ENCODE data around the gene FAM227A.
"Not testable (repeated sequence)": the region's sequence is repeated elsewhere in the genome, so short reads cannot be mapped to it uniquely, and the experiment has no call there.

Gene FAM227A

GRCh38 chr22:38629108-38629507, 27.1 kb downstream of the FAM227A start:
- Histone ChIP-seq H3K9me3 (ENCODE audit: control insufficient read depth, insufficient read depth, low read length) (no peaks in the 10 kb centered on the region), H3K36me3 (ENCODE audit: control insufficient read depth, insufficient read depth, low read length) (peaks cover 5% of the 10 kb centered on the region), H3K4me3 (ENCODE audit: low read depth, low read length) (no peak overlapping the region)

GRCh38 chr22:38628444-38628843, 27.7 kb downstream of the FAM227A start:
- H3K9ac ChIP-seq (ENCODE audit: low read depth, low read length), result no peak overlapping the region

More at GRCh38 chr22:38629108-38629507, 27.1 kb downstream of the FAM227A start:
- Histone ChIP-seq H3K27me3 (ENCODE audit: control insufficient read depth, insufficient read depth, low read length) (no peaks in the 10 kb centered on the region), H3K4me1 (ENCODE audit: control insufficient read depth, insufficient read depth, low read length) (no peaks in the 10 kb centered on the region), H3K27ac (ENCODE audit: low read depth, low read length) (no peak overlapping the region), H3K9ac (ENCODE audit: low read depth, low read length) (no peak overlapping the region)

GRCh38 chr22:38623351-38623750, 32.8 kb downstream of the FAM227A start:
- Histone ChIP-seq H3K9me3 (ENCODE audit: control insufficient read depth, insufficient read depth, low read length) (peaks cover 4% of the 10 kb centered on the region; the same call in 1 of the 2 replicates), H3K9ac (ENCODE audit: low read depth, low read length) (no peak overlapping the region), H3K27ac (ENCODE audit: low read depth, low read length) (no peak overlapping the region), H3K4me3 (ENCODE audit: low read depth, low read length) (no peak overlapping the region), H3K36me3 (ENCODE audit: control insufficient read depth, insufficient read depth, low read length) (peaks cover 7% of the 10 kb centered on the region), H3K27me3 (ENCODE audit: control insufficient read depth, insufficient read depth, low read length) (no peaks in the 10 kb centered on the region), H3K4me1 (ENCODE audit: control insufficient read depth, insufficient read depth, low read length) (no peaks in the 10 kb centered on the region; the same call in 1 of the 2 replicates)

More at GRCh38 chr22:38628444-38628843, 27.7 kb downstream of the FAM227A start:
- Histone ChIP-seq H3K36me3 (ENCODE audit: control insufficient read depth, insufficient read depth, low read length) (peaks cover 5% of the 10 kb centered on the region; the same call in 1 of the 2 replicates), H3K27ac (ENCODE audit: low read depth, low read length) (no peak overlapping the region), H3K4me1 (ENCODE audit: control insufficient read depth, insufficient read depth, low read length) (no peaks in the 10 kb centered on the region), H3K9me3 (ENCODE audit: control insufficient read depth, insufficient read depth, low read length) (no peaks in the 10 kb centered on the region), H3K27me3 (ENCODE audit: control insufficient read depth, insufficient read depth, low read length) (no peaks in the 10 kb centered on the region), H3K4me3 (ENCODE audit: low read depth, low read length) (no peak overlapping the region)

DNA sequence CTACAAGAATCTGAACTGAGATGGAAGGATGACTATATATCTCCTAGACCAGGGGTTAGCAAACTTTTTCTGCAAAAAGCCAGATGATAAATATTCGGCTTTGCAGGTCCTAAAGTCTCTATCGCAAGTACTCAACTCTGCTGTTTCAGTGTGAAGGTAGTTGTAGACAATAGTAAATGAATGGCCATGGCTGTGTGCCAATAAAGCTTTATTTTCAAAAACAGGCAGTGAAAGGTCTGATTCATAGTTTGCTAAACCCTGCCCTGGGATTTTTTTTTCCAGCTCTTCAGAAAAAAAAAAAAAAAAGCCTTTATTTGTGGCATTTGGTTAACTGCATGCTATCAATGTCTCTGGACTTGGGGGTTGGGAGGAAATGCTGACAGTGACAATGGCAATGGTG, 37.5 kb downstream of the FAM227A start:
- H3K36me3 ChIP-seq (ENCODE audit: control insufficient read depth, insufficient read depth, low read length), result peaks cover 13% of the 10 kb centered on the region
- no peaks in the 10 kb centered on the region for H3K27me3 ChIP-seq (ENCODE audit: control insufficient read depth, insufficient read depth, low read length)
- H3K9me3 ChIP-seq (ENCODE audit: control insufficient read depth, insufficient read depth, low read length), result peaks cover 9% of the 10 kb centered on the region; the same call in 1 of the 2 replicates
- H3K4me3 ChIP-seq (ENCODE audit: low read depth, low read length), result no peak overlapping the region
- H3K4me1 ChIP-seq (ENCODE audit: control insufficient read depth, insufficient read depth, low read length), result no peaks in the 10 kb centered on the region; the same call in 1 of the 2 replicates
- H3K27ac ChIP-seq (ENCODE audit: low read depth, low read length), result no peak overlapping the region
- H3K9ac ChIP-seq (ENCODE audit: low read depth, low read length), result no peak overlapping the region

- Histone ChIP-seq H3K27me3 (ENCODE audit: control insufficient read depth, insufficient read depth, low read length) (no peaks in the 10 kb centered on the region), H3K9me3 (ENCODE audit: control insufficient read depth, insufficient read depth, low read length) (peaks cover 9% of the 10 kb centered on the region; the same call in 1 of the 2 replicates), H3K4me1 (ENCODE audit: control insufficient read depth, insufficient read depth, low read length) (no peaks in the 10 kb centered on the region; the same call in 1 of the 2 replicates), H3K9ac (ENCODE audit: low read depth, low read length) (no peak overlapping the region), H3K27ac (ENCODE audit: low read depth, low read length) (no peak overlapping the region), H3K36me3 (ENCODE audit: control insufficient read depth, insufficient read depth, low read length) (peaks cover 13% of the 10 kb centered on the region), H3K4me3 (ENCODE audit: low read depth, low read length) (no peak overlapping the region)
Measured at GRCh38 chr22:38618258-38618657, 37.9 kb downstream of the FAM227A start.

DNA sequence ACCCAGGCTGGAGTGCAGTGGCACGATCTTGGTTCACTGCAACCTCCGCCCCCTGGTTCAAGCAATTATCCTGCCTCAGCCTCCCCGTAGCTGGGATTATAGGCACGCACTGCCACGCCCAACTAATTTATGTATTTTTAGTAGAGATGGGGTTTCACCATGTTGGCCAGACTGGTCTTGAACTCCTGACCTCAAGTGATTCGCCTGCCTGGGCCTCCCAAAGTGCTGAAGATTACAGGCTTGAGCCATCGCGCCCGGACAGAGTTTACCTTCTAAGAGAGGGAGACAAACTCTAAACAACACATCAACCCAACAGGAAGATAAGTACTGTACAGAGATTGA, 41.2 kb downstream of the FAM227A start:
- not testable (repeated sequence) for H3K9me3 ChIP-seq (ENCODE audit: control insufficient read depth, insufficient read depth, low read length); H3K9ac ChIP-seq (ENCODE audit: low read depth, low read length); H3K4me3 ChIP-seq (ENCODE audit: low read depth, low read length); H3K27me3 ChIP-seq (ENCODE audit: control insufficient read depth, insufficient read depth, low read length); H3K4me1 ChIP-seq (ENCODE audit: control insufficient read depth, insufficient read depth, low read length); H3K27ac ChIP-seq (ENCODE audit: low read depth, low read length)
- H3K36me3 ChIP-seq (ENCODE audit: control insufficient read depth, insufficient read depth, low read length), result peaks cover 13% of the 10 kb centered on the region

- H3K9me3 ChIP-seq (ENCODE audit: control insufficient read depth, insufficient read depth, low read length), result peaks cover 9% of the 10 kb centered on the region; the same call in 1 of the 2 replicates
- H3K9ac ChIP-seq (ENCODE audit: low read depth, low read length), result no peak overlapping the region
- no peak overlapping the region for H3K27ac ChIP-seq (ENCODE audit: low read depth, low read length)
- H3K4me1 ChIP-seq (ENCODE audit: control insufficient read depth, insufficient read depth, low read length), result no peaks in the 10 kb centered on the region; the same call in 1 of the 2 replicates
- peaks cover 9% of the 10 kb centered on the region for H3K36me3 ChIP-seq (ENCODE audit: control insufficient read depth, insufficient read depth, low read length)
- H3K27me3 ChIP-seq (ENCODE audit: control insufficient read depth, insufficient read depth, low read length), result no peaks in the 10 kb centered on the region
- no peak overlapping the region for H3K4me3 ChIP-seq (ENCODE audit: low read depth, low read length)
Measured at GRCh38 chr22:38614332-38615063, 41.7 kb downstream of the FAM227A start.

- H3K27ac ChIP-seq (ENCODE audit: low read depth, low read length), result no peak overlapping the region
- no peaks in the 10 kb centered on the region for H3K4me1 ChIP-seq (ENCODE audit: control insufficient read depth, insufficient read depth, low read length)
- no peak overlapping the region for H3K4me3 ChIP-seq (ENCODE audit: low read depth, low read length)
- H3K27me3 ChIP-seq (ENCODE audit: control insufficient read depth, insufficient read depth, low read length), result no peaks in the 10 kb centered on the region
- peaks cover 8% of the 10 kb centered on the region; the same call in 1 of the 2 replicates for H3K9me3 ChIP-seq (ENCODE audit: control insufficient read depth, insufficient read depth, low read length)
- no peak overlapping the region for H3K9ac ChIP-seq (ENCODE audit: low read depth, low read length)
- peaks cover 7% of the 10 kb centered on the region; the same call in 1 of the 2 replicates for H3K36me3 ChIP-seq (ENCODE audit: control insufficient read depth, insufficient read depth, low read length)
Measured at GRCh38 chr22:38613588-38613987, 42.6 kb downstream of the FAM227A start.

DNA sequence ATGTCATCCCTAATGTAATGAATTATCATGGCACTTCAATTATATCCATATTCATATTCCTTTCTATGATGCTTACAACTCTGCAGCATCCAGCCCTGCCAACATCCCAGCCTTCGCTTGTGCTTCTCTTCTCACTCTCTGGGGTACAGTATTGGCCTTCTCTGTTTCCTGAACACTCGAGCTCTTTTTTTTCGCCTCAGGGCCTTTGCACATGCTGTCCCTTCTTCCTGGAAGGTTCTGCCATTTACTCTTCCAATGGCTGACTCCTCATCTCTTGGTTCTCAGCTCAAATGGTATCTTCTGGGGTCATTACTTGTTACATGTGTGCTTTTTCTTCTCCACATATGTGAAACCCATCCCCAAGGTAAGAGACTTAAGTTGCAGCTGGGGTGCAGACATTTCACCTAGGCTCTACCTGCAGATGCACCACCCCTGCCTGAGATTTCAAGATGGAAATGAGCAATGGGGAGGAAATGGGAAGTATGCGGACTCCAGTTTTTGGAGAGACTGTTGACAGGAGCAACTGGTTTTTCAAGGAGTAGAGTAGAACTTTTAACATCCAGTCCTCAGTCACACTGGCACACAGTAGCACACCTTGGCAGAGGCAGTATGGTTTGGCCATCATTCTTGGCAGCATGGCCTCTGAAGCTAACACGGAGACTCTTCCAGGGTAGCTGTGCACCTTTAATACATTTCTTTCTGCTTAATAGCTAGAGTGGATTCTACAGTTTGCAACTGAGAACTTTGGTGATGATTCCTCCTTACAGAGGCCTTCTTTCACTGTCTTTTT, 43.8 kb downstream of the FAM227A start:
- Histone ChIP-seq H3K9ac (ENCODE audit: low read depth, low read length) (no peak overlapping the region), H3K27ac (ENCODE audit: low read depth, low read length) (no peak overlapping the region), H3K27me3 (ENCODE audit: control insufficient read depth, insufficient read depth, low read length) (no peaks in the 10 kb centered on the region), H3K4me3 (ENCODE audit: low read depth, low read length) (no peak overlapping the region), H3K9me3 (ENCODE audit: control insufficient read depth, insufficient read depth, low read length) (no peaks in the 10 kb centered on the region), H3K4me1 (ENCODE audit: control insufficient read depth, insufficient read depth, low read length) (no peaks in the 10 kb centered on the region), H3K36me3 (ENCODE audit: control insufficient read depth, insufficient read depth, low read length) (no peaks in the 10 kb centered on the region)

DNA sequence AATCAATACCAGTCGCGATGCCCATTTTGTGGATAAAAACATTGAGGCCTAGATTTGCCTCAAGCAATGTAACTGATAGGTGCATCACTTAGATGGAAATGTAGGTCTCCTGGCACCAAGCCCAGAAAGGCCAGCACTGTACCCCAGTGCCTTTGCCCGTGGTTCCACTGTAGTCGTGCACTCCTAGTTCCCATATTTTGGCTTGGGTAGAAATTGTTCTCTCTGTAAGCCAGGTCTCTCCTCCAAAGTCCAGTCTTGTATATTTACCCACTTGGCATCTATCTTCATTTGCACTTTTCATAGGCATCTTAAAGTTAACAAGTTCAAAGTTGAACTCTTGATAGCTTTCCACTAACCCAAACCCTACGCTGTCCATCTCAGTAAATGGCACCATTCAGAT, 44.6 kb downstream of the FAM227A start:
- Histone ChIP-seq H3K9ac (ENCODE audit: low read depth, low read length) (no peak overlapping the region), H3K9me3 (ENCODE audit: control insufficient read depth, insufficient read depth, low read length) (no peaks in the 10 kb centered on the region), H3K4me1 (ENCODE audit: control insufficient read depth, insufficient read depth, low read length) (no peaks in the 10 kb centered on the region)

GRCh38 chr22:38610234-38610633, 46.0 kb downstream of the FAM227A start:
- no peaks in the 10 kb centered on the region for H3K9me3 ChIP-seq (ENCODE audit: control insufficient read depth, insufficient read depth, low read length)
- no peak overlapping the region for H3K27ac ChIP-seq (ENCODE audit: low read depth, low read length)
- H3K27me3 ChIP-seq (ENCODE audit: control insufficient read depth, insufficient read depth, low read length), result no peaks in the 10 kb centered on the region
- no peaks in the 10 kb centered on the region for H3K36me3 ChIP-seq (ENCODE audit: control insufficient read depth, insufficient read depth, low read length)
- H3K4me1 ChIP-seq (ENCODE audit: control insufficient read depth, insufficient read depth, low read length), result no peaks in the 10 kb centered on the region
- H3K9ac ChIP-seq (ENCODE audit: low read depth, low read length), result no peak overlapping the region
- H3K4me3 ChIP-seq (ENCODE audit: low read depth, low read length), result no peak overlapping the region

More for the DNA sequence above, 44.6 kb downstream of the FAM227A start:
- Histone ChIP-seq H3K27me3 (ENCODE audit: control insufficient read depth, insufficient read depth, low read length) (no peaks in the 10 kb centered on the region), H3K27ac (ENCODE audit: low read depth, low read length) (no peak overlapping the region), H3K4me3 (ENCODE audit: low read depth, low read length) (no peak overlapping the region), H3K36me3 (ENCODE audit: control insufficient read depth, insufficient read depth, low read length) (no peaks in the 10 kb centered on the region)

Data from HUES48 (cell line).